SH-SY5Y (cell line): ENCODE data around the gene CTSE.

ENCODE experiments used
- GATA2 ChIP-seq: IDR thresholded peaks from 2 replicates; pipeline ENCODE4 v1.6.1; 2011; ENCODE audit warnings: mild to moderate bottlenecking, low read depth, low read length
- GATA3 ChIP-seq: IDR thresholded peaks from 2 replicates; pipeline ENCODE4 v1.6.1; 2011; ENCODE audit warnings: low read depth, mild to moderate bottlenecking, low read length, moderate library complexity

DNA sequence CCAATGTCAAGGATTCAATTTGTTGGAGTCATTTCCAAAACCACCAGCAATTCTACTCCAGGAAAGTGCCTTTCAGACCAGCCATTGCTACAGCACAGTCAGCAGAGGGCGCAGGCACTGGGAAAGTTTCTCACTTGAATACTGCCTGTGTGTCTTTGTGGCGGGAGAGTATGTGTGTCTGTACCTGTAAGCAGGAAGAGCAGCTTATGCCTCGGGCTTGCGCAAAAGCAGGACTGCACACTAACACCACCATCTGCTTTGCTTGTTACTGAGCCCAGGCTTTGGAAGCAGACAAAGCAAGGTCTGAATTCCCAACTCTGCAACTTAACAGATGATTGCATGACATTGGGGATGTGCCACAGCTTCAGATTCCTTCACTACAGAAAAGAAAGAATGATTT lies 7.0 kb upstream of the CTSE start:
- TF ChIP-seq GATA2, result no peak
- no peak for TF ChIP-seq GATA3
